Esophagus mucosa (tissue), 1 donor: ENCODE results near the gene AP3M1. TPM values are rescaled to one million over a fixed set of nuclear protein-coding genes. Genes with fewer than 3 reads are reported as not detected.

Experiments used
- ATAC-seq: fragments of 200-7000 bp; cut with Tn5 transposase; one replicate; pipeline ENCODE4 v1.9.1; 2020
- total RNA-seq: library from RNA; stranded (reverse); gene quantifications from one replicate; pipeline ENCODE4 v1.2.4, GENCODE V29; 2023
- donor health status: DM: yes; HTN: yes; CAD: no.

The AP3M1 gene
- total RNA-seq, 1 donor from 2014 or later = 22.6 TPM

GRCh38 chr10:74079028-74079935 lies 71.3 kb downstream of the AP3M1 start:
- no peak for ATAC-seq

DNA sequence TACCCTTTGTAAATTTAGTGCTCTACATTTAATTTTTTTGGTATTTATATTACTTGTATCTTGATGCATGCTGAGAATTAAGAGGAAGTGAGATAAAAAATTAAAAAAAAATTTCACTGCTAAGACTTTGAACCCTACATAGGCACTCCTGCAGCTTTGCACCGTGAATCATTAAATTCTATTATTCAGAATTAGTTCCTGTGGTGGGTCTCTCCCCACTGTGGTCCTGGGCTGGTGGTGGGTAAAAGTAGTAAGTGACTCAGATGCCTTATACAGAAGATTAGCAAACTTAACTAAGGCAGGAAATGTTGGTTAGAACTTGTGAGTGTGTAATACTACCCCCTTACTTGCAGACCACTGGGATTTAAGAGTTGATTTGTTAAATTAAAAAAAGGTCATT lies 72.6 kb downstream of the AP3M1 start:
- ATAC-seq = no peak

- ATAC-seq = no peak
These were observed 73.2 kb downstream of the AP3M1 start for GRCh38 chr10:74077416-74077815.

- no peak for ATAC-seq
These were observed 73.7 kb downstream of the AP3M1 start for GRCh38 chr10:74076961-74077360.

- no peak for ATAC-seq
These were observed 74.7 kb downstream of the AP3M1 start for GRCh38 chr10:74075906-74076305.

GRCh38 chr10:74072503-74072902 lies 78.1 kb downstream of the AP3M1 start:
- ATAC-seq = no peak

GRCh38 chr10:74071157-74071556 lies 79.5 kb downstream of the AP3M1 start:
- no peak for ATAC-seq

Other genes with a start within 250 kb of the AP3M1 start
- gene PLAU, start 239.7 kb downstream of the AP3M1 start, total RNA-seq = 19.4 TPM
- gene VCL, start 152.7 kb downstream of the AP3M1 start, total RNA-seq = 70.2 TPM
- 50.8 TPM for gene ADK, start 393 bp upstream of the AP3M1 start, total RNA-seq